HG02798 (cell line): Measurements from ENCODE around the gene PALD1.

ENCODE experiments used
- ATAC-seq: cut with Tn5 transposase; IDR thresholded peaks from one replicate; pipeline ENCODE4 v1.9.1; 2021; ENCODE audit warnings: mild to moderate bottlenecking; ENCODE audit not compliant: unreplicated experiment, poor library complexity

Gene PALD1

GRCh38 chr10:70549962-70550458, 71.4 kb downstream of the PALD1 start:
- ATAC-seq, result peak; percentile 55

- ATAC-seq, result no peak
Measured at GRCh38 chr10:70550459-70550858, 71.9 kb downstream of the PALD1 start.

DNA sequence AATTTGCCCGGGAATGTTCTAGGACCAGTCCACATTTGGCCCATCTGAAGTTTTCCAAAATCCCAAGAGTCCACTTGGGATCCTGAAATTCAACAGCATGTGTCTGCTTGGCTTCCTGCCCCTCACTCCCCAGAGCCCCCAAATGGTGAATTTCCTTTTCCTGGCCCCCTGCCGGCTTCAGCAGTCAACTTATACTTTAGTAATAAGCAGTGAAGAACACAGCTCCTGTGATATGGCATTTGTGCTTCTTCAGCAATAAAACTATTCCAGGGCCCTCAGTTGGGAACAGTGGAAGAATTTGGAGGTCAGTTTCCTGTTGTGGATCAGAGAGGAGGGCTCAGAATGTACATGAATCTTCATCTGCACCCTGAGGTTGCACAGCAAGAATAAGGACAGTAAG, 72.9 kb downstream of the PALD1 start:
- ATAC-seq, result no peak

GRCh38 chr10:70551971-70552422, 73.4 kb downstream of the PALD1 start:
- ATAC-seq, result no peak

DNA sequence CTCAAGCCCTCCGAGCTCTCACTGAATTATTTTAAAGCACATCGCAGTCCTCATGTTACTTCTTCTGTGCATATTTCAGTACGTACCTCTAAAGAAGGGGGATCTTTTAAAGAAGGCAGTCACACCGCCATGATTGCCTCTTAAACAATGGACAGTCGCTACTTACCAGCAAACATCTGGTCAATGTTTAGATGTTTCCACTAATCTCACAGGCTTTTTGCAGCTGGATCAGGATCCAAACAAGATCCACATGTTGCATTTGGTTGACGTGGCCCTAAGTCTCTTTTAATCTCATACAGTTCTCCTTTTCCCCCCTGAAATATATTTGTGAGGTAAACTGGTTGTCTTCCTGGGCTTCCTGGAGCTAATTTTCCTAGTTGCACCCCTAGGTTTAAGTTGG, 74.0 kb downstream of the PALD1 start:
- no peak for ATAC-seq

DNA sequence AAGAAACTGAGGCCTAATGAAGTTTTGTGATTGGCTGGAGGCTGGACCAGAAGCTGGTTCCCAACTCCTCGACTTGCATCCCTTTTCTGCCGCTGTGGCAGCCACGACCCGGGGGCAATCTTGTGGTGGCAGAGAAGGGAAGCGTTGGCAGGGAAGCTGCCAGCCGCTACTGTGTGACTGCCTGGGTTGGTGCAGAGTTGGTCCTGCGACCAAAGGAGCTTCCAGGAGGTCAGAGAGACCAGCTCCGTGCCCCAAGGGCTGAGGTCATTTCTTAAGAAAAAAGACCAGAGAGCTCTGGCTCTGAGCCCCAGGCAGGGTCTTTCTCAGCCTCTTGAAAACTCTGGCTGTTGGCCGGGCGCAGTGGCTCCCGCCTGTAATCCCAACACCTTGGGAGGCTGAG, 76.8 kb downstream of the PALD1 start:
- ATAC-seq, result no peak

DNA sequence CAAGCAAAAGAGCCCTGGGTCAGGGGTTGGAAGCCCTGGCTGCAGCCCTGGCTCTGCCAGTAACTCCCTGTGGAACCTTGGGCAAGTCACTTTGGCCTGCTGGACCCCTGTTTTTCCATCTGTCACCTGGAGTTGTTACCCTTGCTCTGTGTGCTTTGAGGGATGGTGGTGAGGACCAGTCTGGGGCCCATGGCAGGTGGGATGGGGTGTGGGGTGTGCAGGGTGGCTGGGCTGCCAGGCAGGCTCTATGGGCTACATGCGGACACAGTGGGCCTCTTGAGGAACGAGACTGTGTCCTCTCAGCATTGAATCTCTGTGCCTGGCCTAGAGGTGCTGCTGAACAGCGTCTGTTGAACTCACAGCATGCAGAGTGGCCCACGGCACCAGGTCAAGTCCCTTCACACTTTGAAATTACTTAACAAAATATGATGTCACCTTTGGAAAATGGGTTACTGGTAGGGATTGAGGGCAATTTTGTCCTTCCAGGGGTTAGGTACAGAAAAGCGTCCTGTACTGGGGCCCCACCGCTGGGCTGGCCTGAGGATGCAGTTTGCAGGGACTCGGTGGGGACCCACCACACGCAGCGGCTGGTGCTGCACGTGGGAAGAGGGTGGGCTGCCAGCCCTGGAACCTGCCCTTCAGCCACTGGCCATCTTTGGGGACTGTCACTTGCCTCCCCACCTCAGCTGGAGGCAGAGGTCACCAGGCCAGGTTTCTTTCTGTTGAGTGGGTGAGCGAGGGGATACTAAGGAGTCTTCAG, 78.7 kb downstream of the PALD1 start:
- ATAC-seq, result no peak

DNA sequence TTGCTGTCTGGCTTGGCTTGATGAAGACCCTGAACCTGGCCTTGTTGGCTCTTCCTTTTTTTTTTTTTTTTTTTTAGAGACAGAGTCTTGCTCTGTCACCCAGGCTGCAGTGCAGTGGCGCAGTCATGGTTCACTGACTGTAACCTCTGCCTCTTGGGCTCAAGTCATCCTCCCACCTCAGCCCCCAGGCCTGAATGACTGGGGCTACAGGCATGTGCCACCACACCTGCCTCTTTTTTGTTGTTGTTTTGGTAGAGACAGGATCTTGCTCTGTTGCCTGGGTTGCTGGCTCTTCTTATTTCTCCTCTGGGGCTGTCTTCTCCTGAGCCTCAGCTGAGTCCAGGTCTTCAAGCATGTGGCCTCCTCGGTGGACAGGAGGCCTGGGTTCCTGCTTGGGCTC, 79.3 kb downstream of the PALD1 start:
- ATAC-seq, result no peak

- no peak for ATAC-seq
Measured at GRCh38 chr10:70558295-70558694, 79.7 kb downstream of the PALD1 start.

DNA sequence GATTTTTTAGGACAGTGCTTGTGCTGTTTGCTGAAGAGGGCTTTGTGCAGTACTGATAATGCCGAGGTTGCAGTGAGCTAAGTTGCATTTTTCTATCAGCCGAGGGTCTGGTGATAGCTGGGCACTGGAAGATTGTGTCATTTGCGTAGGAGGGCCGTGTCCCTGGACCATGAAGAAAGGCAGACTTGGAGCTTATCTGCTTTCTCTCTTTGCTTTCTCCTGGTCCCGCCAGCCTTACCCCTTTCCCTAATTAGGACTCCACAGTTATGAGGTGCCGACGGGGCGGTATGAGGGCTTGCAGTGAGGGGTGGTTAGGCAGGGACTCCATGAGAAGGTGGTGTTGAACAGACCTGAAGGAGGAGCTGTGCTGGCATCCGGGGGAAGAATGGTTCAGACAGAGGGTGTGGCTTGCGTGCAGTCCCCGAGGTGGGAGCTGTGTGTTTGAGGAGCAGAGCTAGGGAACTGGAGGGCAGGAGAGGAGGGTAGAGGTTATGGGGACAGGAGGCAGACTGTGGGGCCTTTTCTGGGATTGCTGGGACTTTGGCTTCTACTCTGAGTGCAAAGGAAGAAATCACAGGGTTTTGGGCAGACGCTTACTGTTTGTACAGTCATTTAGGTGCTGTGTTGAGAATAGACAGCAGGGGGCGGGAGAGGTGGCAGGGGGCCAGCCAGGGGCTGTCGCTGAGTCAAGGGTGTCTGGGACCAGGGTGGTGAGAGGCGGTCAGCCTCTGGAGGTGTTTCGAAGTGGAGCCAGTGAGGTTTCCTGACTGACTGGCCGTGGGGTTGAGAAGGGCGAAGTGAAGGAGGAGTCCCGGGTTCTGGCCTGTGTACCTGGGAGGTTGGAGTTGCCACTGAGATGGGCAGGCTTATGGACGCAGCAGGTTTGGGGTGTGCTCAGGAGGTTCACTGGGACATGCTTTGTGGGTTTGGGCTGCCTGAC, 80.6 kb downstream of the PALD1 start:
- peak; percentile 64 for ATAC-seq

GRCh38 chr10:70559861-70560260, 81.3 kb downstream of the PALD1 start:
- no peak for ATAC-seq

GRCh38 chr10:70560511-70560941, 82.0 kb downstream of the PALD1 start:
- no peak for ATAC-seq

GRCh38 chr10:70561070-70561469, 82.5 kb downstream of the PALD1 start:
- ATAC-seq, result no peak

GRCh38 chr10:70561558-70561957, 83.0 kb downstream of the PALD1 start:
- ATAC-seq, result no peak

GRCh38 chr10:70562036-70562755, 83.6 kb downstream of the PALD1 start:
- ATAC-seq, result no peak

- ATAC-seq, result no peak
Measured at GRCh38 chr10:70563230-70563629, 84.7 kb downstream of the PALD1 start.

- ATAC-seq, result no peak
Measured at GRCh38 chr10:70564113-70564725, 85.7 kb downstream of the PALD1 start.

- no peak for ATAC-seq
Measured at GRCh38 chr10:70564901-70565351, 86.4 kb downstream of the PALD1 start.

DNA sequence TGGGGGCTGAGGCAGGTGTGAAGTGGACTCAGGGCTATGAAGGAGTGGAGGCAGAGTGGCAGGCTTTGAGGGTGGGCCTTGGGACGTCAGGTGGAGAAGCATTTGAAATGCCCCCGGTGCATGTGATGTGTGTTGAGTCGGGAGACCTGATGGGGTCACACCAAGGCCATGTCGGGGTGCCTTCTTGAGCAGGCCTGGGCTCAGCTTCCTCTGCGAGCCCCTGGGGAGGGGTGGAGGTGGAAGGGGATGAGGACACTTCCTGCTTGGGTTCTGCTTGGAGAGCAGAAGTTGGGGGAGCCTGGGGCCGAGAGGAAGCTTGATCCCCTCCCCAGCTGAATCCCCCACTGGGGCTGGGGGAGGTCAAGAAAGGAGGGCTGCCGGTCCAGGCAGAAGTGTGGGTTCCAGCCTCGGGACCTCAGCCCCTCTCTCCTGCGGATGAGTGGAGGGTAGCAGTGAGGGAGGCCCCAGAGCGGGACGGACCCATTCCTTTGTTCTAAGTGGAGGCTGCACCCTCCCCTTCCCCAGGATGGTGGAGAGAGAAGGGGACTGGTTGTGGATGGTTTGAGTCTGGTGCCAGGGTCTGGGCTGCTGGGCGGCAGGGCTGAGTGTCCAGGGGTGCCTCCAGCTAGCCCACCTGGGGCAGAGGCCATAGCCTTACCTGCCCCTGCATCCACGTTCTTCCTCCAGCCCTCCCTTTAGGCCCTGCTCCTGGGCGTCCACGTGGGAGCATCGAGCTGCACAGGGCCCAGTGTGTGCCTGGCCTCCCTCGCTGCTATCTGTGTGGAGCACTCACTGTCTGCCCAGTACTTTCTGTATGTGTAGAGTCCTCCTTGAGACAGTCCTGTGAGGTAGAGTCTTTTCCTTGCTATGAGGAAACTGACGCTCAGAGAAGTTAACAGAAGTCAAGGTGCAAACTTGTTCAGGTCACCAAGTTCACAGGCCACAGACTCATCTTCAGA, 87.3 kb downstream of the PALD1 start:
- no peak for ATAC-seq
